ENCODE data around the gene PSEN1. TPM values are rescaled to one million over a fixed set of nuclear protein-coding genes. Genes with fewer than 3 reads are reported as not detected.

PSEN1 gene
- total RNA-seq, 1 experiment from 2014 or later, result 49.9 TPM

GRCh38 chr14:73266317-73266716 is 130.0 kb downstream of the PSEN1 start:
- no peak overlapping the region for H4K8ac ChIP-seq (replicated peaks; ENCODE audit: insufficient read length, low read depth, low read length)
- no peak overlapping the region for H2BK5ac ChIP-seq (ENCODE audit: insufficient read length, low read length)
- H3K9me3 ChIP-seq (ENCODE audit: control insufficient read depth, low read depth, low read length), result no peaks in the 10 kb centered on the region
- H2BK15ac ChIP-seq (ENCODE audit: low read depth, low read length), result no peak overlapping the region
- H3K27ac ChIP-seq (ENCODE audit: insufficient read length, low read depth, low read length), result no peak overlapping the region
- H3K9ac ChIP-seq (ENCODE audit: extremely low read depth, insufficient read length, low read length), result no peak overlapping the region
- H2BK120ac ChIP-seq (ENCODE audit: low read depth, low read length, poor library complexity, severe bottlenecking), result no peak overlapping the region
- no CpG with 5 or more reads among the region's 7 CpGs for WGBS (ENCODE audit: extremely low coverage, insufficient read length, low lambda C conversion rate)
- Mint-ChIP-seq H3K36me3 (ENCODE audit: insufficient read depth in 1 of 3, low read depth in 3 of 3) (peaks cover 4 to 5% (median 5%) of the 10 kb centered on the region in 3 experiments; a peak in 4 of 7 replicates), H3K27me3 (ENCODE audit: low read depth) (peaks cover 29% of the 10 kb centered on the region), H3K4me1 (peaks cover 10 to 11% of the 10 kb centered on the region in 2 experiments), H3K4me3 (no peak overlapping the region), H3K9me3 (peaks cover 0 to 2% of the 10 kb centered on the region in 2 experiments; a peak in 1 of 5 replicates), H3K27ac (no peak overlapping the region)
- TF ChIP-seq, protein P1, sequence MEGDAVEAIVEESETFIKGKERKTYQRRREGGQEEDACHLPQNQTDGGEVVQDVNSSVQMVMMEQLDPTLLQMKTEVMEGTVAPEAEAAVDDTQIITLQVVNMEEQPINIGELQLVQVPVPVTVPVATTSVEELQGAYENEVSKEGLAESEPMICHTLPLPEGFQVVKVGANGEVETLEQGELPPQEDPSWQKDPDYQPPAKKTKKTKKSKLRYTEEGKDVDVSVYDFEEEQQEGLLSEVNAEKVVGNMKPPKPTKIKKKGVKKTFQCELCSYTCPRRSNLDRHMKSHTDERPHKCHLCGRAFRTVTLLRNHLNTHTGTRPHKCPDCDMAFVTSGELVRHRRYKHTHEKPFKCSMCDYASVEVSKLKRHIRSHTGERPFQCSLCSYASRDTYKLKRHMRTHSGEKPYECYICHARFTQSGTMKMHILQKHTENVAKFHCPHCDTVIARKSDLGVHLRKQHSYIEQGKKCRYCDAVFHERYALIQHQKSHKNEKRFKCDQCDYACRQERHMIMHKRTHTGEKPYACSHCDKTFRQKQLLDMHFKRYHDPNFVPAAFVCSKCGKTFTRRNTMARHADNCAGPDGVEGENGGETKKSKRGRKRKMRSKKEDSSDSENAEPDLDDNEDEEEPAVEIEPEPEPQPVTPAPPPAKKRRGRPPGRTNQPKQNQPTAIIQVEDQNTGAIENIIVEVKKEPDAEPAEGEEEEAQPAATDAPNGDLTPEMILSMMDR (conservative IDR thresholded peaks at IDR 0.05), result no peak
- no peak overlapping the region for H2AFZ ChIP-seq (ENCODE audit: low read length)
- H3K79me2 ChIP-seq (ENCODE audit: insufficient read depth, low read length), result no peaks in the 10 kb centered on the region
- H4K20me1 ChIP-seq (ENCODE audit: control insufficient read depth, insufficient read depth, insufficient read length), result no peaks in the 10 kb centered on the region
- H3K4me1 ChIP-seq (ENCODE audit: insufficient read depth, low read length), result no peaks in the 10 kb centered on the region
- H3K56ac ChIP-seq (ENCODE audit: insufficient read length, low read depth, low read length), result no peak overlapping the region
- no peak overlapping the region for H2BK12ac ChIP-seq (ENCODE audit: insufficient read length, low read depth, low read length)
- no peak overlapping the region for H4K91ac ChIP-seq (ENCODE audit: insufficient read length, low read depth, low read length)
- H3K79me1 ChIP-seq (ENCODE audit: insufficient read depth, low read depth, low read length, poor library complexity, severe bottlenecking), result no peaks in the 10 kb centered on the region
- no peaks in the 10 kb centered on the region for H3K23me2 ChIP-seq (ENCODE audit: insufficient read length, low read depth, low read length, poor library complexity, severe bottlenecking)
- H4K5ac ChIP-seq (ENCODE audit: insufficient read length, low read depth, low read length), result no peak overlapping the region
- no peaks in the 10 kb centered on the region for H3K27me3 ChIP-seq (ENCODE audit: insufficient read depth, low read length)
- no peak overlapping the region for H3K4ac ChIP-seq (ENCODE audit: low read depth, low read length)
- H3K18ac ChIP-seq (ENCODE audit: insufficient read length, low read depth, low read length), result no peak overlapping the region
- no peak for DNase-seq
- H3T11ph ChIP-seq (ENCODE audit: low read length), result no peak overlapping the region
- no peak overlapping the region for H3K14ac ChIP-seq (ENCODE audit: insufficient read depth, low read length)
- H2BK20ac ChIP-seq (ENCODE audit: low read depth, low read length, poor library complexity, severe bottlenecking), result no peak overlapping the region
- no peak overlapping the region for H3K4me2 ChIP-seq (ENCODE audit: insufficient read depth, insufficient read length, low read length)
- no peak overlapping the region for H3K23ac ChIP-seq (ENCODE audit: insufficient read length, low read depth, low read length)
- no peak overlapping the region for H2AK5ac ChIP-seq (ENCODE audit: insufficient read length, low read length)
